Activated naive CD4-positive, alpha-beta T cell treated with anti-CD3 and anti-CD28 coated beads, Interleukin-2, amount 50 U/mL, for 24 hours (primary cell): ENCODE results near the gene MYO1B.

Experiments
- H3K27ac Mint-ChIP-seq: one replicate; pipeline ENCODE4 v1.8.0; 2021; ENCODE audit warnings: mild to moderate bottlenecking, mixed read lengths
- H3K27me3 Mint-ChIP-seq: one replicate; pipeline ENCODE4 v1.8.0; 2021; ENCODE audit warnings: mixed read lengths
- H3K36me3 Mint-ChIP-seq: one replicate; pipeline ENCODE4 v1.8.0; 2021; ENCODE audit warnings: mixed read lengths
- H3K4me1 Mint-ChIP-seq: one replicate; pipeline ENCODE4 v1.8.0; 2021; ENCODE audit warnings: mixed read lengths
- H3K4me3 Mint-ChIP-seq: one replicate; pipeline ENCODE4 v1.8.0; 2021; ENCODE audit warnings: mild to moderate bottlenecking, mixed read lengths
- H3K9me3 Mint-ChIP-seq: one replicate; pipeline ENCODE4 v1.8.0; 2021; ENCODE audit warnings: mixed read lengths

The MYO1B gene

GRCh38 chr2:191465766-191466420 lies 220.7 kb downstream of the MYO1B start:
- Mint-ChIP-seq H3K4me1 (no peaks in the 10 kb centered on the region), H3K4me3 (no peak overlapping the region), H3K36me3 (no peaks in the 10 kb centered on the region), H3K27me3 (peaks cover 5% of the 10 kb centered on the region), H3K9me3 (peaks cover 3% of the 10 kb centered on the region), H3K27ac (no peak overlapping the region)

- H3K4me1 Mint-ChIP-seq: no peaks in the 10 kb centered on the region
- no peak overlapping the region for H3K27ac Mint-ChIP-seq
- no peaks in the 10 kb centered on the region for H3K9me3 Mint-ChIP-seq
- no peaks in the 10 kb centered on the region for H3K27me3 Mint-ChIP-seq
- H3K36me3 Mint-ChIP-seq: no peaks in the 10 kb centered on the region
- H3K4me3 Mint-ChIP-seq: no peak overlapping the region
These were observed 221.9 kb downstream of the MYO1B start for GRCh38 chr2:191467113-191467512.

- no peaks in the 10 kb centered on the region for H3K36me3 Mint-ChIP-seq
- no peaks in the 10 kb centered on the region for H3K4me1 Mint-ChIP-seq
- H3K27ac Mint-ChIP-seq: no peak overlapping the region
- no peak overlapping the region for H3K4me3 Mint-ChIP-seq
- H3K27me3 Mint-ChIP-seq: no peaks in the 10 kb centered on the region
- H3K9me3 Mint-ChIP-seq: no peaks in the 10 kb centered on the region
These were observed 225.1 kb downstream of the MYO1B start for GRCh38 chr2:191470306-191470705.

GRCh38 chr2:191474464-191474863 lies 229.3 kb downstream of the MYO1B start:
- Mint-ChIP-seq H3K27ac (no peak overlapping the region), H3K4me1 (no peaks in the 10 kb centered on the region), H3K4me3 (no peak overlapping the region), H3K36me3 (no peaks in the 10 kb centered on the region), H3K27me3 (peaks cover 1% of the 10 kb centered on the region), H3K9me3 (no peaks in the 10 kb centered on the region)
